ENCODE data around the gene TSEN34.

GRCh38 chr19:54206831-54207177, 15.7 kb downstream of the TSEN34 start:
- TF ChIP-seq CTCF (IDR thresholded peaks at IDR 0.05; ENCODE audit: insufficient read depth, low read depth, low read length): no peak
- TF ChIP-seq EZH2 (IDR thresholded peaks at IDR 0.05; ENCODE audit: insufficient read depth, low read length): no peak

Measured in astrocyte (in vitro differentiated cells and primary cell).